GM21529 (cell line): ENCODE data around the gene RNU1-1.
"Not testable (repeated sequence)": the region's sequence is repeated elsewhere in the genome, so short reads cannot be mapped to it uniquely, and the experiment has no call there.

ENCODE experiments used
- ATAC-seq: cut with Tn5 transposase; IDR thresholded peaks from one replicate; pipeline ENCODE4 v1.9.1; 2021; ENCODE audit not compliant: unreplicated experiment

Gene RNU1-1

DNA sequence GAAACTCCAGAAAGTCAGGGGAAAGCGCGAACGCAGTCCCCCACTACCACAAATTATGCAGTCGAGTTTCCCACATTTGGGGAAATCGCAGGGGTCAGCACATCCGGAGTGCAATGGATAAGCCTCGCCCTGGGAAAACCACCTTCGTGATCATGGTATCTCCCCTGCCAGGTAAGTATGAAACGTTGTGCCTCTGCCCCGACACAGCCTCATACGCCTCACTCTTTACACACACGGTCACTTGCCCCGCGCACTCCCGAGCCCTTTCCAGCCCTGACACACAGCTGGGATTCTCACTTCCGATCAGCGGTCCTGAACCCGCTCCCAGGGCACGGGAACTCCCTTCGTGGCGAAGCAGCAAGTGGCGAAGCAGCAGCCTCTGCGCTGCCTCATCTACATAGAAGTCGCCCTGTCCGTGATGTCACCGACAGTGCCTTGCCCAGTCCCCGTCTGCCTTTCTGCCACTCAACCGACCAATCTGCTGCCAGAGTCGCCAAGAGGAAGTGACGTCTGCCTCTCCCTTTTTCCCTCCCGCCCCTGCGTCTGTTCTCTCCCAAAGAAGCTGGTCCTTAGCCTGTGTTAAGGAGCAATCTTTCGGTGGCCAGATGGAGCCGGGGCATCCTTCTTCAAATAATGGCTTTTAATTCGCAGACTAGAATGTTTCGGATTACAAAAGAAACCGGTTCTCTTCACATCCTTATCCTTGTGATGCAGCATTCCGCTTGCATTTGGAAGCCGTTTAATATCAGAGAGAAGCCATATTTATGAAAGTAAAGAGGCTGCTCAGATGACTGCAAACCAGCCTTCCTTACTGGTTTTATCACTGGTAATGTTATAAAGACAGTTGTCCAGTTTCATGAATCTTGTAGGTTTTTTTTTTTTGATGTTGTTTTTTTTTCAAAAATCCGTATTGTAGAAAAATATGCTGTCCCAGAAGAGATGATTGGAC lies at the start of gene RNU1-1:
TSS of gene RNU1-1 (minus strand) at position 179 of the 949 bp plus-strand sequence.
- not testable (repeated sequence) for ATAC-seq

DNA sequence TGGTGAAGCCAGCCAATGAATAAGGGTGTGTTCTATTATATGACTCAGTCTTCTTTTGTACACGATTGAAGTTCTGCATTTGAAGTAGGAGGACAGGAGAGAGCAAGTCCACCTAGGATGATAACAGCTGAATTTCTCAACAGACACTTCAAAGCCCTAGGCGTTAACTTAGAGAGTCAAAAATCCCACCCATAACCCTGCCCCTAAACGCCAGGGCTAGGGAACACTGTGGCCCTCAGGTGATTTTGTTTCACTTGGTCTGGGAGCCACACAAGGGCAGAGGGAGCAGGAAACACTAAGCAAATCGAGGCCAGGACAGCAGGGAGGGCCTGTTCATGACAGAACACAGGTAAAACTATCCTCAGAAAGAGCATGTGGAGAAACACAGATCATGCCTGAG lies 47.0 kb upstream of the RNU1-1 start:
- ATAC-seq: not testable (repeated sequence)

DNA sequence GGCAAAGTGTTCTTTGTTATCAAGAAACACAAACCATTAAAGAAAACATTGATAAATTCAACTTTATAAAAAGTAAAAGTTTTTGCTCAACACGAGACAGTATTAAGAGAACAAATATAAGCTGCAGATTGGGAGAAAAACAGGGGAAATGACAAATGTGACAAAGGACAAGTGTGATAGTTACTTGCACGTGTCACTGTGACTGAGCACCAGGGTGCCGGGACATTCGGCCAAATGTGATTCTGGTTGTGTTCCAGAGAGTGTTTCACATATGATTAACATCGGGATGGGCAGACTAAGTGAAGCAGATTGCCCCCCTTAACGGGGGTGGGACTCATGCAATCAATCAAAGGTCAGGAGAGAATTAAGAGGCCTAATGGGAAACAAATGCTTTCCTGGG lies 46.4 kb upstream of the RNU1-1 start:
- ATAC-seq: not testable (repeated sequence)

- ATAC-seq: not testable (repeated sequence)
Observed at GRCh38 chr1:16559688-16560087, 45.6 kb upstream of the RNU1-1 start.

- not testable (repeated sequence) for ATAC-seq
Observed at GRCh38 chr1:16557034-16557433, 42.9 kb upstream of the RNU1-1 start.

- ATAC-seq: not testable (repeated sequence)
Observed at GRCh38 chr1:16553244-16553643, 39.2 kb upstream of the RNU1-1 start.

GRCh38 chr1:16550212-16550918 lies 36.3 kb upstream of the RNU1-1 start:
- ATAC-seq: not testable (repeated sequence)

- ATAC-seq: not testable (repeated sequence)
Observed at GRCh38 chr1:16549545-16549944, 35.5 kb upstream of the RNU1-1 start.

DNA sequence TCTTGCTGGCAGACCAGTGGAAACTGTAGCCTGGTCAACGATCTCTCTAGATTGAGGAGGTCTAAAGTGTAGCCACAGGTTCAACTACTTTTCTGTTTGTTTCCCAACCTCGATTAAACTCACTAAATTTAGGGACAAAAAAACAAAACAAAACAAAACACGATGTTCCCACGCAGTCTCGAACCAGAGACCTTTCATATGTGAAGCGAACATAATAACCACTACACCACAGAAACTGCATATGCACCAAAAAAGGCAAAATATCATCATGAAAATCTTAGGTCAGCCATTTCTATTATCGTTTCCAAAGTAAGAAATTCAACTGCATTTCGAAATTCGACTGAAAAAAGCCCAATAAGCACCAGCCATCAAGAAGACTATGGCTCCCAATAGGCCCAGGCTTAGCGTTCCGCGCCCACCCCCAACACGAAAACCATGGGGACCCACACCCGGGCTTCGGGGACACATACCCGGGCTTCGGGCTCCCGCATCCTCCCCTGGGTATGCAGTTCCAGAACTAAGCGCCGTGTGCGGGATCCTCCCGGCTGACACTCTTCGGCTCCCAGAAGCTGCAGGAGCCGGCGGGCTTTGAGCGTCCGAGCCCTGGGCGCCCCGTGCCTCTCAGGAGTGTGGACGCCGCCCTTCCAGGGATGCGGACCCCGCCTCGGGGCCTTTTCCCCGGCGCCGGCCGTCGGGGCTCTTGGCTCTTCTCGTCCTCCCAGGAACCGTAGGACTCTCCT lies 33.6 kb upstream of the RNU1-1 start:
- ATAC-seq: not testable (repeated sequence)

GRCh38 chr1:16545682-16546095 lies 31.6 kb upstream of the RNU1-1 start:
- ATAC-seq: not testable (repeated sequence)

DNA sequence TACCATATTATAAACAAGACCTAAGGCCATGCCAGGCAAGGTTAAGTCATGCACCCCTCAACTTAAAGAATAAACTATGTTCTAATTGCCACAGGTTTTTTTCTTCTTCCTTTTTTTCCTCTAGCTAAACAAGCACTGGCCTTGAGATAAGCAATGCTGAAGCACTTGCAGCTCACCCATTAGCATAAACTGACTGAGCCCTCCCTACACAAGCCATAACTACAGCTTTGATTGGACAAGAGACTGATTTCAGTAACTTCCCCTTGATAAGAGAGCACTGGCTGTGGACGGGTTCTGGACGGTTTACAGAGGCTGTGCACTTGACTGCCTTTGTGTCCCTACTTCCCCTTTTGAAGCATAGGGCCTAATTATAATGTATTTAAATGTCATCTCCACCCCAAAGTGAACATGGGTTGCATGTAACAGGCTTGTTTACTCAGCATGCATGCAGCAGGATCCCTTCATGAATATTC lies 26.4 kb upstream of the RNU1-1 start:
- ATAC-seq: not testable (repeated sequence)

- ATAC-seq: not testable (repeated sequence)
Observed at GRCh38 chr1:16537528-16537927, 23.4 kb upstream of the RNU1-1 start.

DNA sequence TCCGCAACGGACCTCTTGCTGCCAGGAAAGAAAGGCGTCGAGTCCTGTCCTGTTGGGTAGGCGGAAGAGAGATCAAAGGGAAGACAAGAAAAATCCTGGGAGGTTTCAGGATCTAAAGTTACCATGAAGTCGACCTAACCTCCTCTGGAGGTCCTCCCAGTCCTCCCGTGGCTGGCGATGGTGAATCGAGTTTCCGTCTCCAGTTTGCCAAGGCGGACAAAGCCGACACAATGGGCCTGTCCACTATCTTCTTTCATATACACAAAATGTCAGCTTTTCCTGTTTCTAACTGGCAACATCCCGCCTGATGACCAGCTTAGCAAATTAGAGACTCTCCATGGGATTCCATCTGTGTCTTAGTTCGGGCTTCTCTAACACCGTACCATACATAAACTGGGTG lies 22.7 kb upstream of the RNU1-1 start:
- ATAC-seq: not testable (repeated sequence)

- not testable (repeated sequence) for ATAC-seq
Observed at GRCh38 chr1:16535898-16536297, 21.8 kb upstream of the RNU1-1 start.

GRCh38 chr1:16535487-16535886 lies 21.4 kb upstream of the RNU1-1 start:
- ATAC-seq: not testable (repeated sequence)

DNA sequence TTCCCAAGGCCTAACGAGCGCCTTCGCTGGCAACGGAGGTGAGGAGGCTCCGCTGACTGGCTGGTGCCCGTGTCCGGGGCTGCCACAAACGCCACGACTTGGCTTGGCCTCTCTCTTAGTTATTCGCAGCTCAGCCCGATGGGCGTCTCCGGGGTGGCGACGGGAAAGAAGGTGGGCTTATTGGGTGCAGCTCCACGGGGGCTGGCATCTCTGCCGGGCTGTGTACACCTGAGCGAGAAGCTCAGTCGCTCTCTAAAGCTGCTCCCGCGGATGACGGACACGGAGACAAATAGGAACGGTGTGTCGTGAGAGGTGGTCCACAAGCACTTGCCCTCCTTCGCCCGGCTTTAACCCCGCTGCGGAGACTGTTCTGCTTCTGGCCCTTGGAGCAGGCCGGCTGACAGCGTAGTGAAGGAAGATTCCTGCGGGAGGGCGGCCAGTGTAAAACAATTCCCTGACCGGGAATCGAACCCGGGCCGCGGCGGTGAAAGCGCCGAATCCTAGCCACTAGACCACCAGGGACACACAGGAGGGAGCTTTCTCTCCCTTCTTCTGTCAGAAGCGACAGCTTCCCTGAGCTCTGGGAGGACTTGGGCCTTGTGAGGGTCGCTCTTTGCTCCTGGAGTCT lies 20.9 kb upstream of the RNU1-1 start:
- not testable (repeated sequence) for ATAC-seq

DNA sequence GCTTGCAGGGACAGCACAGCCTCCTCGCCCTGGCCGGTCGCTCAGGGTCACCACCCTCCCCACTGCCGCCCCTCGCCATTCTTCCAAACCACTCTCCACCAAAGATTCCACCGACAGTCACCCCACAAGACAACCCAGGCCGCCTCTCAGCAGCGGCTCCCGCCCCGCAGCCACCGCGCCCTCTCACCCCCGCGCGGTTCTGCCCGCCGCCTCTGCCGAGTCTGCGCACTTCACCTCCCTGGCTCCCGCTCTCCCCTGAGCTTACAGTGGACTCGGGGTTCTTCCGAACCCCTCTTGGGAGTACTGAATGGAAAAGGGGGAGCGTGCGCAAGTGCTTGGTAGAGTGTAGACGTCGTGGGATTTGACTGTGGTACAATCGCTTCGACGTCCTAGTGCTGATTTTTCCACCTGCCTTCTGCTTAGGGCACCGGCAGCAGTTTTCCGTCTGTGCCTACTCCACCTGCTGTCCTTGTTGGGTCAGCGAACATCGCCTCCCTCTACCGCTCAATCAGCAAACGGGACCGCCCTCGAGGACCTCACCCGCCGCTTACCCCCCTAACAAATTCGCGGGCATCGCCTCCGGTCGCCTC lies 20.2 kb upstream of the RNU1-1 start:
- not testable (repeated sequence) for ATAC-seq

- not testable (repeated sequence) for ATAC-seq
Observed at GRCh38 chr1:16532235-16532991, 18.3 kb upstream of the RNU1-1 start.

DNA sequence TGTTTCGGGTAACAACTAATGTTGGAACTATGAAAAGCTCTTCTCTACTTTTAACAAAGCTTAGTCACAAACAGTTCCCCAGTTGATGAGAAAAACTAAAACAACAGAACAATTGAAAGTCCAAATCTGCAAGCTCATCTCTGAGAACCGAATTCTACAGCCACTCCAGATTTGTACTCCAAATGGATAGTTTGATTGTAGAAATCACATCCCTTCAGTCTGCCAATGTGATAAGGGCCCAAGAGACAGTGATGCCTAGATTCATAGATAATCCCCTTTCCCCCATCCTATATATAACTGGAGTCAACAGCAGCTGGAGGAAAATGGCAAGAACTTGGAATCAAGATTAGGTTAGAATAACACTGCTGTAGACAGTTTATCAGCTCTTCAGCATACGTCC lies 14.3 kb upstream of the RNU1-1 start:
- not testable (repeated sequence) for ATAC-seq
